NCI-H187 (cell line): Measurements from ENCODE around the gene KRT39.

Experiments
- DNase-seq, 2 experiments: peaks; one replicate each; lab custom pipeline; 2025; lab: John Stamatoyannopoulos, UW

The KRT39 gene

GRCh38 chr17:40980117-40980516 is 13.4 kb upstream of the KRT39 start:
- DNase-seq, result no peak

GRCh38 chr17:40978575-40979151 is 11.9 kb upstream of the KRT39 start:
- no peak for DNase-seq

GRCh38 chr17:40975516-40975915 is 8.8 kb upstream of the KRT39 start:
- no peak for DNase-seq

GRCh38 chr17:40974366-40974765 is 7.6 kb upstream of the KRT39 start:
- DNase-seq, result no peak

GRCh38 chr17:40967582-40967981 is 834 bp upstream of the KRT39 start:
- DNase-seq, result no peak

GRCh38 chr17:40963838-40964237 is 2.9 kb downstream of the KRT39 start:
- no peak for DNase-seq

- no peak for DNase-seq
Measured at GRCh38 chr17:40962059-40962561, 4.6 kb downstream of the KRT39 start.

GRCh38 chr17:40961591-40961990 is 5.2 kb downstream of the KRT39 start:
- no peak for DNase-seq

GRCh38 chr17:40960144-40960543 is 6.6 kb downstream of the KRT39 start:
- DNase-seq, result no peak

- DNase-seq, result no peak
Measured at GRCh38 chr17:40958086-40958953, 8.4 kb downstream of the KRT39 start.

GRCh38 chr17:40956401-40957254 is 10.1 kb downstream of the KRT39 start:
- no peak for DNase-seq

GRCh38 chr17:40953881-40954280 is 12.9 kb downstream of the KRT39 start:
- no peak for DNase-seq

GRCh38 chr17:40952661-40953060 is 14.1 kb downstream of the KRT39 start:
- no peak for DNase-seq

- no peak for DNase-seq
Measured at GRCh38 chr17:40952154-40952553, 14.6 kb downstream of the KRT39 start.

GRCh38 chr17:40951011-40951622 is 15.6 kb downstream of the KRT39 start:
- DNase-seq, result no peak

- no peak for DNase-seq
Measured at GRCh38 chr17:40950176-40950575, 16.6 kb downstream of the KRT39 start.

GRCh38 chr17:40949418-40949817 is 17.3 kb downstream of the KRT39 start:
- no peak for DNase-seq

GRCh38 chr17:40947929-40948328 is 18.8 kb downstream of the KRT39 start:
- DNase-seq, result no peak

- DNase-seq, result no peak
Measured at GRCh38 chr17:40945414-40945813, 21.3 kb downstream of the KRT39 start.

GRCh38 chr17:40944531-40944930 is 22.2 kb downstream of the KRT39 start:
- DNase-seq, result no peak

- DNase-seq, result no peak
Measured at GRCh38 chr17:40942553-40942952, 24.2 kb downstream of the KRT39 start.

- no peak for DNase-seq
Measured at GRCh38 chr17:40940266-40940665, 26.5 kb downstream of the KRT39 start.
